Pancreas (tissue), 10 donors: ENCODE data around the gene TRIP12. TPM values are rescaled to one million over a fixed set of nuclear protein-coding genes. Genes with fewer than 3 reads are reported as not detected.
A peak's percentile ranks its signal among the peaks of the same experiment; 100 is the strongest.

Experiments
- ATAC-seq, 4 donors: fragments of 200-7000 bp; cut with Tn5 transposase; one replicate each; pipeline versions ENCODE4 v1.8.0 to v1.9.1; 2020; ENCODE audit warnings: mild to moderate bottlenecking in 4 of 4, moderate library complexity in 4 of 4
- DNase-seq, 6 donors: peaks; one replicate each; pipeline ENCODE4 v3.0.0-alpha.2; 2020
- FAIRE-seq: peaks from 2 replicates; lab custom pipeline; 2012; peaks lifted over from hg19 to GRCh38; lab: Jason Lieb, UNC
- H3K27ac ChIP-seq, 4 donors: fragments of 200-600 bp; sonication (generic); 1 replicate in 3 of 4; 2 replicates in 1 of 4; pipeline versions ENCODE4 v1.5.0 to v1.8.0; 2020
- H3K27me3 ChIP-seq, 4 donors: fragments of 200-600 bp; one replicate each; pipeline ENCODE4 v1.8.0; 2021
- H3K36me3 ChIP-seq, 3 donors: fragments of 200-600 bp; sonication (generic) in 1 of 3; one replicate each; pipeline versions ENCODE4 v1.5.0 to v1.8.0; 2020 to 2021
- H3K4me1 ChIP-seq, 3 donors: fragments of 200-600 bp; one replicate each; pipeline ENCODE4 v1.8.0; 2021
- H3K4me3 ChIP-seq, 4 donors: fragments of 200-600 bp; sonication (generic) in 2 of 4; one replicate each; pipeline versions ENCODE4 v1.5.0 to v1.8.0; 2020 to 2021
- H3K9me3 ChIP-seq, 4 donors: fragments of 200-600 bp; one replicate each; pipeline ENCODE4 v1.8.0; 2021
- CTCF ChIP-seq, 4 donors: fragments of 200-600 bp; sonication (generic) in 3 of 4; IDR thresholded peaks; one replicate each; pipeline versions ENCODE4 v1.5.0 to v1.8.0; 2021; ENCODE audit warnings: antibody characterized with exemption in 4 of 4
- WGBS, 2 donors: extraction: QIAGEN DNeasy Blood & Tissue Kit; methylation state at CpG; one replicate each; pipeline ENCODE4 v1.1.7; 2013; 5-methylcytosine and 5-hydroxymethylcytosine counted together
- intact Hi-C, 3 donors: fragments of 100-400 bp; cut with DNase I; formaldehyde crosslinking; loops; one replicate each; pipeline versions ENCODE4 v1.11.1 to v1.14.2; 2022
- polyA plus RNA-seq, 2 donors: library from polyadenylated mRNA; stranded (reverse); fragments of 200-250 nt; gene quantifications; one replicate each; pipeline ENCODE4 v1.2.3, GENCODE V29; 2013
- total RNA-seq, 6 donors: library from RNA; stranded (reverse); fragmentation: NEBNext Ultra II Directional in 4 of 6; extraction: Animal tissue kit (Norgen Biotek cat#: 25700) in 4 of 6; gene quantifications; one replicate each; pipeline versions ENCODE4 v1.2.1 to v1.2.4, GENCODE V29; 2021 to 2023
- donor health status: healthy with polysubstance abuse.
- donor health status: DM: no; HTN: no; CAD: no; lungs with moderate emphysema.
- donor health status: DM: no; HTN: no; CAD: no.
- donor health status: control.
- donor health status: control.
- donor health status: Bipolar disorder and iron deficiency.
- donor health status: DM: yes; HTN: yes; CAD: no.
- donor health status: DM: no; HTN: no; CAD: no.
- donor health status: DM: no; HTN: no; CAD: no.
- donor health status: DM: yes; HTN: yes; CAD: no.

The TRIP12 gene
- total and polyA plus RNA-seq, 8 donors = 12.2 to 106 (median 58.6) TPM

GRCh38 chr2:229733611-229734245, 188.1 kb downstream of the TRIP12 start:
- H3K4me3 ChIP-seq = no peak overlapping the region
- FAIRE-seq (no peak), ATAC-seq (no peak), DNase-seq (no peak)
- H3K27me3 ChIP-seq = no peaks in the 10 kb centered on the region
- H3K27ac ChIP-seq = no peak overlapping the region
- intact Hi-C loops = no loop called here
- no peaks in the 10 kb centered on the region for H3K4me1 ChIP-seq
- peaks cover 0 to 2% (median 0%) of the 10 kb centered on the region in 4 donors for H3K9me3 ChIP-seq
- TF ChIP-seq CTCF (IDR thresholded peaks at IDR 0.05) = no peak
- no peaks in the 10 kb centered on the region for H3K36me3 ChIP-seq
- 69 to 71% methylated on average over 6 of the region's 6 CpGs for WGBS, 2 donors

GRCh38 chr2:229732897-229733296, 188.9 kb downstream of the TRIP12 start:
- ATAC-seq = no peak

GRCh38 chr2:229731916-229732315, 189.9 kb downstream of the TRIP12 start:
- FAIRE-seq (no peak), DNase-seq (peak in 1 of 6 donors; percentile 26), ATAC-seq (peak; percentile 31 to 41 (median 36))
- H3K4me1 ChIP-seq = no peaks in the 10 kb centered on the region
- no peak overlapping the region for H3K4me3 ChIP-seq
- H3K36me3 ChIP-seq = no peaks in the 10 kb centered on the region
- WGBS, 2 donors = 17 to 24% methylated on average over 4 of the region's 4 CpGs
- no peak overlapping the region for H3K27ac ChIP-seq
- TF ChIP-seq CTCF (IDR thresholded peaks at IDR 0.05) = no peak
- intact Hi-C loops = no loop called here
- H3K9me3 ChIP-seq = no peaks in the 10 kb centered on the region
- no peaks in the 10 kb centered on the region for H3K27me3 ChIP-seq

More at GRCh38 chr2:229732897-229733296, 188.9 kb downstream of the TRIP12 start:
- Histone ChIP-seq H3K27me3 (no peaks in the 10 kb centered on the region), H3K4me1 (no peaks in the 10 kb centered on the region), H3K4me3 (no peak overlapping the region), H3K27ac (no peak overlapping the region), H3K36me3 (no peaks in the 10 kb centered on the region), H3K9me3 (no peaks in the 10 kb centered on the region)
- intact Hi-C loops = no loop called here
- 74 to 85% methylated on average over 6 of the region's 6 CpGs for WGBS, 2 donors
- TF ChIP-seq CTCF (IDR thresholded peaks at IDR 0.05) = no peak
- FAIRE-seq (no peak), DNase-seq (no peak)

- DNase-seq (no peak), ATAC-seq (no peak), FAIRE-seq (no peak)
- Histone ChIP-seq H3K36me3 (no peaks in the 10 kb centered on the region), H3K4me3 (no peak overlapping the region), H3K4me1 (no peaks in the 10 kb centered on the region), H3K27me3 (no peaks in the 10 kb centered on the region), H3K27ac (no peak overlapping the region), H3K9me3 (no peaks in the 10 kb centered on the region)
- WGBS, 2 donors = 66 to 67% methylated on average over 5 of the region's 5 CpGs
- TF ChIP-seq CTCF (IDR thresholded peaks at IDR 0.05) = no peak
- intact Hi-C loops = no loop called here
Observed at GRCh38 chr2:229731363-229731762, 190.4 kb downstream of the TRIP12 start.

GRCh38 chr2:229728370-229728769, 193.4 kb downstream of the TRIP12 start:
- no peaks in the 10 kb centered on the region for H3K9me3 ChIP-seq
- intact Hi-C loops = no loop called here
- no peaks in the 10 kb centered on the region for H3K4me1 ChIP-seq

More at GRCh38 chr2:229728370-229728769, 193.4 kb downstream of the TRIP12 start:
- ATAC-seq (no peak), DNase-seq (no peak), FAIRE-seq (no peak)
- Histone ChIP-seq H3K36me3 (no peaks in the 10 kb centered on the region), H3K27me3 (no peaks in the 10 kb centered on the region), H3K4me3 (no peak overlapping the region), H3K27ac (no peak overlapping the region)
- TF ChIP-seq CTCF (IDR thresholded peaks at IDR 0.05) = no peak
